K562 (cell line): ENCODE data around the gene FAM240A.

Experiments used
- HDAC6 ChIP-seq: IDR thresholded peaks from 2 replicates; pipeline ENCODE4 v1.6.1; 2012; ENCODE audit warnings: low read depth, mild to moderate bottlenecking, control low read depth, inconsistent platforms, low read length, moderate library complexity
- HEY1 ChIP-seq: fragments of 250-450 bp; sonication (Bioruptor Pico); IDR thresholded peaks from 2 replicates; pipeline ENCODE4 v1.5.0; 2020; ENCODE audit warnings: mild to moderate bottlenecking, moderate library complexity, borderline replicate concordance
- HNRNPK ChIP-seq: fragments of 200-400 bp; formaldehyde crosslinking; IDR thresholded peaks from one replicate; pipeline ENCODE4 v1.6.1; 2018; ENCODE audit warnings: mild to moderate bottlenecking, low read depth, low read length; ENCODE audit not compliant: poor library complexity, severe bottlenecking
- JUNB ChIP-seq: fragments of 450-650 bp; formaldehyde crosslinking; conservative IDR thresholded peaks from 2 replicates; pipeline ENCODE4 v1.4.0; 2020; ENCODE audit warnings: mild to moderate bottlenecking
- KDM4B ChIP-seq, 2 experiments: fragments of 450-650 bp in 1 of 2; sonication (generic) in 1 of 2; IDR thresholded peaks; 2 replicates each; pipeline ENCODE4 v1.6.1; 2016 to 2017; ENCODE audit warnings: borderline replicate concordance in 2 of 2, antibody characterized with exemption in 1 of 2, low read depth in 1 of 2, mild to moderate bottlenecking in 1 of 2
- MXI1 ChIP-seq: IDR thresholded peaks from 2 replicates; pipeline ENCODE4 v1.6.1; 2011; ENCODE audit warnings: low read depth, mild to moderate bottlenecking, improper control_type of control experiment, low read length
- POLR2G ChIP-seq: fragments of 200-400 bp; formaldehyde crosslinking; IDR thresholded peaks from 2 replicates; pipeline ENCODE4 v1.6.1; 2017; ENCODE audit warnings: low read depth, mild to moderate bottlenecking, antibody characterized with exemption, low read length, moderate library complexity
- ZNF263 ChIP-seq: sonication (generic); formaldehyde crosslinking; IDR thresholded peaks from 2 replicates; pipeline ENCODE4 v1.8.0; 2022; ENCODE audit warnings: mild to moderate bottlenecking, missing genetic modification reagents, borderline replicate concordance
- ZNF79 ChIP-seq: fragments of 250-450 bp; sonication (Bioruptor Pico); IDR thresholded peaks from 2 replicates; pipeline ENCODE4 v1.4.0; 2020; ENCODE audit warnings: low read depth, mild to moderate bottlenecking, moderate library complexity
- TF ChIP-seq, protein P1 (sequence below): fragments of 200-800 bp; sonication (Bioruptor generic); IDR thresholded peaks from 2 replicates; pipeline ENCODE4 v1.6.1; 2017; ENCODE audit warnings: missing genetic modification characterization, missing compliant biosample characterization
- TF ChIP-seq, protein P2 (sequence below), 3 experiments: IDR thresholded peaks in 2 of 3; conservative IDR thresholded peaks in 1 of 3; 2 replicates each; pipeline ENCODE4 v1.5.1; 2011 to 2012; ENCODE audit warnings: low read length in 3 of 3, mild to moderate bottlenecking in 3 of 3, control low read depth in 2 of 3, improper control_type of control experiment in 1 of 3, inconsistent platforms in 1 of 3, low read depth in 1 of 3, mixed read lengths in 1 of 3, moderate library complexity in 1 of 3; ENCODE audit not compliant: insufficient read depth in 2 of 3

DNA sequence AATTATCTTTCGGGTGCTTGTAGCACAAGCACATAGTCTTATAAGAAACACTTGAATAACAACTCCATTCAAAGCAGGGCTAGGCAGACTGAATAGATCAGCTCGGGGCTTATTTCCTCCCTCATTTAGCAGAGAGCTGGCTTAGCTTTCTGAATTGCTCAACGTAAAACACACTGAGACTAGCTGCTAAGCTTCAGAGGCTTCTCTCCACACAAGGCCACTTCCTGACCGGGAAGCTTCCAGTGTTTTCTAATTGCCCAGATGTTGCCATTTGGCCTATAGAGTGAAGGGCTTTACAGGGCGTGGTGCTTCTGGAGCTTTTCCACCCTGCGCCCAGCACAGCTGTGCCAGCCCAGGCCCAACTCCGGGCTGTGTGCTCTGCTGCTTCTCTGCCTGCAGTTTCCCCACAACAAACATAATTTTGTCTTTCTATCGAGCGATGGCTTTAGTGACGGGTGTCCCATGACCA lies 16.6 kb downstream of the FAM240A start:
- TF ChIP-seq ZNF263 (CRISPR knock-in tag) (no peak), HEY1 (CRISPR knock-in tag) (no peak), HDAC6 (no peak), JUNB (no peak), MXI1 (no peak), POLR2G (no peak), HNRNPK (no peak), KDM4B (IDR thresholded peaks at IDR 0.05; ENCODE audit: borderline replicate concordance in 2 of 2, low read depth in 1 of 2) (no peak), ZNF79 (CRISPR knock-in tag) (no peak)
- TF ChIP-seq, protein P1, sequence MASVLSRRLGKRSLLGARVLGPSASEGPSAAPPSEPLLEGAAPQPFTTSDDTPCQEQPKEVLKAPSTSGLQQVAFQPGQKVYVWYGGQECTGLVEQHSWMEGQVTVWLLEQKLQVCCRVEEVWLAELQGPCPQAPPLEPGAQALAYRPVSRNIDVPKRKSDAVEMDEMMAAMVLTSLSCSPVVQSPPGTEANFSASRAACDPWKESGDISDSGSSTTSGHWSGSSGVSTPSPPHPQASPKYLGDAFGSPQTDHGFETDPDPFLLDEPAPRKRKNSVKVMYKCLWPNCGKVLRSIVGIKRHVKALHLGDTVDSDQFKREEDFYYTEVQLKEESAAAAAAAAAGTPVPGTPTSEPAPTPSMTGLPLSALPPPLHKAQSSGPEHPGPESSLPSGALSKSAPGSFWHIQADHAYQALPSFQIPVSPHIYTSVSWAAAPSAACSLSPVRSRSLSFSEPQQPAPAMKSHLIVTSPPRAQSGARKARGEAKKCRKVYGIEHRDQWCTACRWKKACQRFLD (CRISPR knock-in tag) = no peak
- TF ChIP-seq, protein P2, sequence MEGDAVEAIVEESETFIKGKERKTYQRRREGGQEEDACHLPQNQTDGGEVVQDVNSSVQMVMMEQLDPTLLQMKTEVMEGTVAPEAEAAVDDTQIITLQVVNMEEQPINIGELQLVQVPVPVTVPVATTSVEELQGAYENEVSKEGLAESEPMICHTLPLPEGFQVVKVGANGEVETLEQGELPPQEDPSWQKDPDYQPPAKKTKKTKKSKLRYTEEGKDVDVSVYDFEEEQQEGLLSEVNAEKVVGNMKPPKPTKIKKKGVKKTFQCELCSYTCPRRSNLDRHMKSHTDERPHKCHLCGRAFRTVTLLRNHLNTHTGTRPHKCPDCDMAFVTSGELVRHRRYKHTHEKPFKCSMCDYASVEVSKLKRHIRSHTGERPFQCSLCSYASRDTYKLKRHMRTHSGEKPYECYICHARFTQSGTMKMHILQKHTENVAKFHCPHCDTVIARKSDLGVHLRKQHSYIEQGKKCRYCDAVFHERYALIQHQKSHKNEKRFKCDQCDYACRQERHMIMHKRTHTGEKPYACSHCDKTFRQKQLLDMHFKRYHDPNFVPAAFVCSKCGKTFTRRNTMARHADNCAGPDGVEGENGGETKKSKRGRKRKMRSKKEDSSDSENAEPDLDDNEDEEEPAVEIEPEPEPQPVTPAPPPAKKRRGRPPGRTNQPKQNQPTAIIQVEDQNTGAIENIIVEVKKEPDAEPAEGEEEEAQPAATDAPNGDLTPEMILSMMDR (IDR thresholded peaks at IDR 0.05 in 2 of 3, conservative IDR thresholded peaks at IDR 0.05 in 1 of 3; ENCODE audit: insufficient read depth in 2 of 3, low read depth in 1 of 3, low read length in 3 of 3) = no peak
